Fibroblast of gingiva (primary cell): ENCODE data around the gene SLC25A14.

Experiments used
- DNase-seq: peaks from one replicate; pipeline ENCODE4 v3.0.0-alpha.2; 2011; ENCODE audit warnings: low read depth

The SLC25A14 gene

GRCh38 chrX:130378024-130378669, 38.4 kb downstream of the SLC25A14 start:
- DNase-seq: no peak

- DNase-seq: no peak
Measured at GRCh38 chrX:130385520-130385919, 45.8 kb downstream of the SLC25A14 start, which contains the start of gene GPR119. Gene GPR119 (minus strand): TSS chrX:130385674. CDS start chrX:130385447, 227 bp downstream.

- DNase-seq: no peak
Measured at GRCh38 chrX:130386408-130386808, 46.7 kb downstream of the SLC25A14 start.

GRCh38 chrX:130393451-130394074, 53.8 kb downstream of the SLC25A14 start:
- peak; percentile 51 for DNase-seq

- DNase-seq: no peak
Measured at GRCh38 chrX:130395341-130395740, 55.6 kb downstream of the SLC25A14 start.

GRCh38 chrX:130401415-130402207, 61.9 kb downstream of the SLC25A14 start, which contains the start of gene RBMX2:
Gene RBMX2 (plus strand): TSS chrX:130401987. CDS start chrX:130402033, 46 bp downstream.
- DNase-seq: peak; percentile 70

GRCh38 chrX:130402208-130402684, 62.5 kb downstream of the SLC25A14 start:
- no peak for DNase-seq

GRCh38 chrX:130413415-130413814, 73.7 kb downstream of the SLC25A14 start:
- DNase-seq: peak; percentile 58

GRCh38 chrX:130414800-130415199, 75.1 kb downstream of the SLC25A14 start:
- DNase-seq: no peak

GRCh38 chrX:130415201-130415600, 75.5 kb downstream of the SLC25A14 start:
- DNase-seq: no peak

GRCh38 chrX:130416785-130417184, 77.1 kb downstream of the SLC25A14 start:
- DNase-seq: no peak

- no peak for DNase-seq
Measured at GRCh38 chrX:130418066-130418465, 78.3 kb downstream of the SLC25A14 start.

GRCh38 chrX:130418740-130419139, 79.0 kb downstream of the SLC25A14 start:
- no peak for DNase-seq

GRCh38 chrX:130419263-130419662, 79.5 kb downstream of the SLC25A14 start:
- DNase-seq: peak; percentile 0
